IPS-15b (cell line): ENCODE data around the gene MRPS11.
A peak's percentile ranks its signal among the peaks of the same experiment; 100 is the strongest.
"Not testable (repeated sequence)": the region's sequence is repeated elsewhere in the genome, so short reads cannot be mapped to it uniquely, and the experiment has no call there.

Experiments
- H3K27me3 ChIP-seq: one replicate; pipeline ENCODE4 v1.6.1; 2013; ENCODE audit warnings: low read length; ENCODE audit not compliant: control insufficient read depth, insufficient read depth
- H3K36me3 ChIP-seq: one replicate; pipeline ENCODE4 v1.6.1; 2013; ENCODE audit warnings: low read length; ENCODE audit not compliant: control insufficient read depth, insufficient read depth
- H3K4me1 ChIP-seq: one replicate; pipeline ENCODE4 v1.6.1; 2013; ENCODE audit warnings: mild to moderate bottlenecking, low read length; ENCODE audit not compliant: control insufficient read depth, insufficient read depth
- H3K4me3 ChIP-seq: one replicate; pipeline ENCODE4 v1.5.1; 2013; ENCODE audit warnings: low read depth, low read length
- H3K9ac ChIP-seq: one replicate; pipeline ENCODE4 v1.6.1; 2013; ENCODE audit warnings: low read depth, mild to moderate bottlenecking, low read length
- H3K9me3 ChIP-seq: one replicate; pipeline ENCODE4 v1.6.1; 2013; ENCODE audit warnings: mild to moderate bottlenecking, low read length; ENCODE audit not compliant: control insufficient read depth, insufficient read depth

Gene MRPS11

GRCh38 chr15:88467073-88467934 lies at the start of gene MRPS11, which contains the start of gene MRPL46:
Gene MRPS11, plus strand, starts transcription at chr15:88467708. Its CDS starts 10 bp downstream, at chr15:88467718.
Gene MRPL46, minus strand, starts transcription at chr15:88467388. Its CDS starts 11 bp downstream, at chr15:88467377.
- Histone ChIP-seq H3K9ac (peak within 1 kb of the TSS; percentile 93), H3K36me3 (peaks cover 12% of the 10 kb centered on the region), H3K4me3 (peak within 1 kb of the TSS; percentile 93), H3K27me3 (no peaks in the 10 kb centered on the region), H3K9me3 (no peaks in the 10 kb centered on the region), H3K4me1 (peaks cover 4% of the 10 kb centered on the region)

GRCh38 chr15:88419830-88420229 lies 47.7 kb upstream of the MRPS11 start:
- Histone ChIP-seq H3K27me3 (no peaks in the 10 kb centered on the region), H3K4me1 (no peaks in the 10 kb centered on the region), H3K9ac (no peak overlapping the region), H3K4me3 (no peak overlapping the region), H3K36me3 (no peaks in the 10 kb centered on the region), H3K9me3 (no peaks in the 10 kb centered on the region)

- no peak overlapping the region for H3K4me3 ChIP-seq
- H3K9ac ChIP-seq = no peak overlapping the region
- no peaks in the 10 kb centered on the region for H3K9me3 ChIP-seq
- H3K27me3 ChIP-seq = peaks cover 2% of the 10 kb centered on the region
- no peaks in the 10 kb centered on the region for H3K4me1 ChIP-seq
- H3K36me3 ChIP-seq = no peaks in the 10 kb centered on the region
These were observed 44.2 kb upstream of the MRPS11 start for GRCh38 chr15:88423331-88423730.

- H3K36me3 ChIP-seq = no peaks in the 10 kb centered on the region
- peaks cover 2% of the 10 kb centered on the region for H3K27me3 ChIP-seq
- no peaks in the 10 kb centered on the region for H3K9me3 ChIP-seq
These were observed 41.2 kb upstream of the MRPS11 start for GRCh38 chr15:88426304-88426703.

GRCh38 chr15:88428053-88428452 lies 39.5 kb upstream of the MRPS11 start:
- Histone ChIP-seq H3K9me3 (no peaks in the 10 kb centered on the region), H3K4me3 (no peak overlapping the region), H3K4me1 (no peaks in the 10 kb centered on the region), H3K9ac (no peak overlapping the region), H3K27me3 (peaks cover 2% of the 10 kb centered on the region), H3K36me3 (no peaks in the 10 kb centered on the region)

More at GRCh38 chr15:88426304-88426703, 41.2 kb upstream of the MRPS11 start:
- no peaks in the 10 kb centered on the region for H3K4me1 ChIP-seq
- no peak overlapping the region for H3K9ac ChIP-seq
- no peak overlapping the region for H3K4me3 ChIP-seq

GRCh38 chr15:88428805-88429605 lies 38.5 kb upstream of the MRPS11 start:
- Histone ChIP-seq H3K9me3 (no peaks in the 10 kb centered on the region), H3K27me3 (peaks cover 2% of the 10 kb centered on the region), H3K4me3 (no peak overlapping the region), H3K4me1 (peaks cover 4% of the 10 kb centered on the region), H3K36me3 (no peaks in the 10 kb centered on the region), H3K9ac (no peak overlapping the region)

- H3K27me3 ChIP-seq = peaks cover 2% of the 10 kb centered on the region
- H3K9me3 ChIP-seq = no peaks in the 10 kb centered on the region
These were observed 37.5 kb upstream of the MRPS11 start for GRCh38 chr15:88430051-88430450.

GRCh38 chr15:88431441-88431840 lies 36.1 kb upstream of the MRPS11 start:
- Histone ChIP-seq H3K9me3 (no peaks in the 10 kb centered on the region), H3K9ac (no peak overlapping the region), H3K27me3 (peaks cover 2% of the 10 kb centered on the region), H3K36me3 (no peaks in the 10 kb centered on the region), H3K4me1 (peaks cover 4% of the 10 kb centered on the region), H3K4me3 (no peak overlapping the region)

More at GRCh38 chr15:88430051-88430450, 37.5 kb upstream of the MRPS11 start:
- Histone ChIP-seq H3K4me3 (no peak overlapping the region), H3K36me3 (no peaks in the 10 kb centered on the region), H3K4me1 (peaks cover 4% of the 10 kb centered on the region), H3K9ac (no peak overlapping the region)

- Histone ChIP-seq H3K4me1 (peaks cover 6% of the 10 kb centered on the region), H3K4me3 (no peak overlapping the region), H3K9ac (no peak overlapping the region), H3K9me3 (no peaks in the 10 kb centered on the region), H3K36me3 (no peaks in the 10 kb centered on the region), H3K27me3 (no peaks in the 10 kb centered on the region)
These were observed 34.3 kb upstream of the MRPS11 start for GRCh38 chr15:88433046-88433685.

GRCh38 chr15:88434106-88434505 lies 33.4 kb upstream of the MRPS11 start:
- H3K9ac ChIP-seq, H3K36me3 ChIP-seq, H3K9me3 ChIP-seq, H3K4me3 ChIP-seq, H3K4me1 ChIP-seq, H3K27me3 ChIP-seq: not testable (repeated sequence)

GRCh38 chr15:88438181-88438580 lies 29.3 kb upstream of the MRPS11 start:
- Histone ChIP-seq H3K9me3 (no peaks in the 10 kb centered on the region), H3K4me1 (peaks cover 6% of the 10 kb centered on the region), H3K4me3 (no peak overlapping the region), H3K27me3 (no peaks in the 10 kb centered on the region), H3K36me3 (no peaks in the 10 kb centered on the region), H3K9ac (no peak overlapping the region)
